Kidney capillary endothelial cell (primary cell): ENCODE results near the gene UQCRH.

ENCODE experiments used
- DNase-seq: peaks from one replicate; pipeline ENCODE4 v3.0.0-alpha.2; 2018; ENCODE audit warnings: low spot score

The UQCRH gene

DNA sequence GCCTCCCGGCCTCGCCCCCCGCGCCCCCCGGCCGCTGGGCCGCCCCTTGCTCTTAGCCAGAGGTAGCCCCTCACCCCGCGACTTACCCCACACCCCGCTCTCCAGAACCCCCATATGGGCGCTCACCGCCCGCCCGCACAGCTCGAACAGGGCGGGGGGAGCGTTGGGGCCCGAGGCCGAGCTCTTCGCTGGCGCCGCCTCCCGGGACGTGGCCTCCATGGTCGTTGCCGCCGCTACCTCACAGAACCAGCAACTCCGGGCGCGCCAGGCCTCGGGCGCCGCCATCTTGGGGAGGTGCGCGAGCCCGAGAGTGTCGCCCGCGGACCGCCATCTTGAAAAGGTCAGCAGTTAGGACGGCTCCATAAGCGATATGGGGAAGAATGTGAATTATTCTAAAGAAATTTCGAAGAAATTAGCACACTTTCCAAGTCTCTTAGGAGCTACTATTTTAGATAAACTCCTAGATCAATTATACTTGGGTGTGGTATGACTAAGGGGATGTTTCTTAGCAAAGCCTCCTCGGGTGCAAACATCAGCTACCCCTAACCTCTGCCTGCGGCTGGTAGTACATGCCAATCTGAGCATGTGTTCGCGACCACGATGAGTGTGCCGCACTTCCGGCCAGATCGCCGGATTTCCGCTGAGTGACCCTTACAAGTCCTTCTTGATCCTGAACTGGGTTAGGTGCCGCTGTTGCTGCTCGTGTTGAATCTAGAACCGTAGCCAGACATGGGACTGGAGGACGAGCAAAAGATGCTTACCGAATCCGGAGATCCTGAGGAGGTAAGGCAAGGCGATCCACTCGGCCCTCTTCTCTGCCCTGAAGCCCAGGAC is at the start of gene UQCRH, which contains the start of gene LRRC41:
Gene UQCRH (plus strand): TSS at position 661 of the 834 bp plus-strand sequence. CDS start 69 bp downstream, at position 730.
Gene LRRC41 (minus strand): TSS at position 579 of the 834 bp plus-strand sequence. CDS start 294 bp downstream, at position 285.
- peak; percentile 99 for DNase-seq

GRCh38 chr1:46254668-46255067 is 48.8 kb upstream of the UQCRH start:
- no peak for DNase-seq

GRCh38 chr1:46256523-46256922 is 47.0 kb upstream of the UQCRH start:
- no peak for DNase-seq

DNA sequence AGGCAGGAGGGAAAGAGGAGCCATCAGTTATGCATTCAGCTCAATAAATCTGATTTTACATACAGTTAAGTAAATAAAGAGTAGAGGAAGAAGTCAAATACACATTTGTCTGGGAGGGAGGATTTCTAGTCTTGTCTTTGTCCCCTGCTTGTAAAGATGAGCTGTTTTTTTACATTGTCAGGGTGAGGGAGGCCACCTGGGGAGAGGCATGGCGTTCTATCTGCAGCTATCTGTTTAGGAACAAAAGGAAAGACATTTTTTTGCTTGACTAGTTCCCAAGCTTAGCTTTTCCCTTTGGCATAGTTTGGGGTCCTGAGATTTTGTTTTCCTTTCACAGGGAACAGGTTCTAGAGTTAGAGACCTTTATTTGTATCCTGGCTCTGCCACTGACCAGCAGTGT is 41.0 kb upstream of the UQCRH start:
- no peak for DNase-seq

DNA sequence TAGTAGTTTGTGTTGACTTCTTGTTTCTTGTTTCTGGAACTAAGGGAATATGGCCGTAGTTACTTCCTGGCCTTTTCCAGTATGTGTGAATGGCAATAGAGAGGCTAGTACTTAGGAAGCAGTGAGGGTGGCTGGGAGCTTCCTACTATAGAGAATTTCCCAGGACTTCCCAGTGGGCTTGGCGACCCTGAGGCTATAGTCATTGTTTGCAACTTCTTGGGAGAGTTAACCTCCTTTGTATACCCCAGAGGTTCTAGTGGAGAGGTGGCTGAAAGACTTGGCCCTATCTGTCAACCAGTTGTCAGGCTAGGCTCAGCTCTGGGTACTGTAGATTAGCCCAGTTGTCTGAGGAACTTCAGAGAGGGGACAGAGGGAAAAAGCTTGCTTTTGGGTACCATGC is 40.4 kb upstream of the UQCRH start:
- DNase-seq, result no peak

DNA sequence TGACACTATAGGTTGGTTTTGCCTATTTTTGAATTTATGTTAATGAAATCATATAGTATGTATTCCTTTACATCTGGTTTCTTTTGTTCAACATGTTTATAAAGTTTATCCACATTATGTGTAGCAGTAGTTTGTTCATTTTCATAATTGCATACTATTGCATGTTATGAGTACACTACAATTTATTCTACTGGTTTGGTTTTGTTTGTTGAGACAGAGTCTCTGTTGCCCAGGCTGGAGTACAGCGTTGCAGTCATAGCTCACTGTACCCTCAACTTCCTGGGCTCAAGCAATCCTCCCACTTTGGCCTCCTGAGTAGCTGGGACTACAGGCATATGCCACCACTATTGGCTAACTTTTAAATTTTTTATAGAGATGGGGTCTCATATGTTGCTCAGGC is 34.9 kb upstream of the UQCRH start:
- DNase-seq, result no peak

DNA sequence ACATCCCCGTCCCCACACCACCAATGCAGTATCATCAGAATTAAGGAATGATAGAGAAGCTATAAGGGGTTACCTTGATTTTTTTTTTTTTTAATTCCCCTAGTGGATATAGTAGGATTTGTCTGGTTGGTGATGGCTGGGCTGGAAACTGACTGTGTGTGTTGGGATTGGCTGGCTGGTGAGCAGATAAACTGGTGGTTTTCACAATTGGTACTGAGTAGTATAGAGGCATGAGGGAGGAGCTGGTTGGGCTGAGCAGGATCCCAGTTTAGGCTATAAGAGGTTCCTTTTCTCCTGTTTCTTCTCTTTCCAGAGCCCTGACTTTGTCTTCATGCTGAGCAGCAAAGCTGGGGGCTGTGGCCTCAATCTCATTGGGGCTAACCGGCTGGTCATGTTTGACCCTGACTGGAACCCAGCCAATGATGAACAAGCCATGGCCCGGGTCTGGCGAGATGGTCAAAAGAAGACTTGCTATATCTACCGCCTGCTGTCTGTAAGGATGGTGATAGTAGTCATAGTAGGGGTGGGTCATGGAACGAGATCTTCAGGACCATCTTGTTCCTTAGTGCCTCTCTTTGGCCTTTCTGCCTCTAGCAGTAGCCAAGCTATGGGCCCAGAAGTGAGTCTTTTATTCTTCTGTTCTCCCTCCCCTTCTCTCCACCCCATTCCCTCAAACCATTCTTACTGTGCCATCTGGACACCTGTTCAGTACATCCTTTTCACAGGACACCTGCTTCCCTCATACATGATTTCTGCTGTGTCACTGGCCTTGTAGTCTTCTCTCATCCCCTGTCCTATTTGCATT is 29.1 kb upstream of the UQCRH start:
- no peak for DNase-seq

DNA sequence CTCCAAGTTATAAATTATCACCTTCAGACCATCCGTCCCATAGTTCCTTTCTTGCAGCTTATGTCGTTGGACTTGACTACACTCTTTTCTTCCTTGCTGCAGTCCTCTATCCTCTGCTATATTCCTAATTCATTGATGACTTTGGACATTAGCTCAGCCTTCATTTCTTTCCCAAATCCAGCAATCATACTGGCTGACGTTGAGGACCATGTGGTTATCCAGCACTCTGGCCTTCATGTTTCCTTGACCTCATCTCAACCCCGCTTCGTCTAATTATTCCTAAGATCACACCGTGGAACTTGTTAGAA is 28.5 kb upstream of the UQCRH start:
- DNase-seq, result no peak

DNA sequence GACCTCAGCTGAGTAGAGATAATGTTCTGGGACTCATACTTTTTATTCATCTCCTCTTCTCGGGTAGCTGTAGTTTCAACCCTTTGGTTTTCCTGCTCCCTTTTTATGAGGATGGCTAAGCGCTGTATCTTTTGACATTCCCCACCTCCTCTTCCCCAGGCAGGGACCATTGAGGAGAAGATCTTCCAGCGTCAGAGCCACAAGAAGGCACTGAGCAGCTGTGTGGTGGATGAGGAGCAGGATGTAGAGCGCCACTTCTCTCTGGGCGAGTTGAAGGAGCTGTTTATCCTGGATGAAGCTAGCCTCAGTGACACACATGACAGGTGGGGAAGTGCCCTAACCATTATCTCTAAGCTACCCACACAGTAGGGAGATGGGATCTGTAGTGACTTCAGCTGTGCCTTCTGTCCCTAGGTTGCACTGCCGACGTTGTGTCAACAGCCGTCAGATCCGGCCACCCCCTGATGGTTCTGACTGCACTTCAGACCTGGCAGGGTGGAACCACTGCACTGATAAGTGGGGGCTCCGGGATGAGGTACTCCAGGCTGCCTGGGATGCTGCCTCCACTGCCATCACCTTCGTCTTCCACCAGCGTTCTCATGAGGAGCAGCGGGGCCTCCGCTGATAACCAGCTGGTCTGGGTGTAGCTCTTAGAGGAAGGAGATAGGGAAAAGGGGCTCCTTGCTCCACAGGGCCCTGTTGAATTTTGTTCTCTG is 25.7 kb upstream of the UQCRH start:
- no peak for DNase-seq

DNA sequence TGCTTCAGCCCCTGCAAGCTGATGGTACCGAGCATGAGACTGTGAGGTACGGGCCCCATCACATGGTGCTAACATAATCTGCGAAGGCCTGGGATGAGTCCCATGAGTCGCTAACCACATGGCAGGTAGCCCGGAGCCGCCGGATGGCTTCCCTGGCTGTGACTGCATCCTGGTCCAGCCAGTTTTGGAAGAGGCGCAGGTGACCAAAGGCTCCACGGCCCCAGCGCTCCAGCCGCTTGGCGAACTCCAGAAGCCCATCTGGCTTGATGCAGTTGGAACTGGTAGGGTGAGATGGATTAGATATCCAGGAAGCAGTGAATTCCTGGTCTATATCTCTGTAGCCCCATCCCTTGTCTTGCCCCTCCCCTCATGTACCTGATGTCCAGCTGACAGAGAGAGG is 24.7 kb upstream of the UQCRH start:
- DNase-seq, result no peak

DNA sequence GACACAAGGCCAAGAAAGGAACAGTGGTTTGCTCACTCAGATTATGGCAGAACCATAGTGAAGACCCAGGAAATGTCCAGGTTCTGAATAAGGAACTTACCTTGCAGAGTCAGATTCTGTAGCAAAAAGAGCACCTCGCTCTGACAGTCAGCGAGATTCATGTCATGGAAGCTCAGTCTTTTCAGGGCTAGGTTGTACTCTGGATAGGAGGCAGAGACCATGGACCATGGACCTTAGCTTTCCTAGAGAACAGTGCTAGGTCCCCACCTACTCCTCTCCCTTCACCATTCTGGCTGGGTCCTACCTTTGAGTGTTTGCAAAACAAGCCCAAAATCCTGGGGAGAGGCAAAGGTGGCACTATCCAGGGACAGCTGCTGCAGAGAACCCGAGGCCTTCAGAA is 23.4 kb upstream of the UQCRH start:
- DNase-seq, result no peak

DNA sequence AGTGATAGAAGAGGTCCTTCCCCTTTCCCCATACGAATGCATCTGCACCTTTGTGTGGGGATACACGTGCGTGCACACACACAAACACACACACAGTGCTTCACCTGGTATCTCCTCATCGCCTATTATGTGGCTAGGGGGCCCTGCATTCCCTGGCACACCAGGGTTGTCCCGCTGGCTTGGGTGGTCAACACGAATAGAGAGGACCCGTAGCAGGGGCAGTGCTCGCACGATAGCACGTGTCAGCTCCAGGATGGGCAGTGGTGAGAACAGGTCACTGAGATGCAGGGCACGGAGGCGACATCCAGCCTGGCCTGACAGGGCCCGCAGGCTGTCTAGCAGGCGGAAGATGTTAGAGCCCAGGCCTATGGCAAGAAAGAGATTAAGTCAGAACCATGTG is 22.5 kb upstream of the UQCRH start:
- no peak for DNase-seq

- DNase-seq, result no peak
These were observed 19.4 kb upstream of the UQCRH start for GRCh38 chr1:46284058-46284457.

GRCh38 chr1:46284597-46285564 is 18.6 kb upstream of the UQCRH start:
- no peak for DNase-seq

DNA sequence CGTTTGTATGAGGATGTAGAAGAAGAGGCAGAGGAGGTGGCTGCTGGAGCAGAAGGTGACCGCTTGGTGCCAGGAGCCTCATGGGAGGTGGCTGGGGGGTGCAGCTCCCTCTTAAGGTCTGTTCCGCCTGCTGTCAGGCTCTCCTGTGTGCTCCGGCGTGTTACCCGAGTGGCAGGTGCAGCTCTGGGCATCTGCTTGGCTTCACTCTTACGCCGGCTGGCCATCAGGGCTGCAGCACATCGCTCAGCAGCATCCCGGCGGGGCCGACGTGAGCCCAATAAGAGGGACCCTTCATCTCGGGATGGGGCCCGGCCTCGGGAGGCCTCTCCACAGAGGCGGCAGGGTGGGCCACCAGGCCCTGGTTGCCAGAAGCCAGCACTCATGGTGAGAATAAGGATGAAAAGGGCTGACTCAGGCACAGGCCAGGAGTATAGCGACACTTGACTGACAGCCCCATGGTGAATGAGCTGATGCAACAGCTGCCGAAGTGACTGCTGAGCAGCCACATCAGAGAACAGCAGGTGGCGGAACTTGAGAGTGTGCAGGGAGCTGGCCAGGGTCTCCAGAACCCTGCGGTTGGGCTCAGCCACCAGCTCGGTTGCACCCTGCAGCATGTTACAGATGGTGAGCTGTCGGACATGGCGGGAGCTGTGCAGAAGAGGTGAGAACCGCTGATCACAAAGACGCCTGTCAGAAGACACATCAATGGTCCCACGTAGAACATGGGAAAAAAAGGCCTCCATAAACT is 17.6 kb upstream of the UQCRH start:
- DNase-seq, result no peak

DNA sequence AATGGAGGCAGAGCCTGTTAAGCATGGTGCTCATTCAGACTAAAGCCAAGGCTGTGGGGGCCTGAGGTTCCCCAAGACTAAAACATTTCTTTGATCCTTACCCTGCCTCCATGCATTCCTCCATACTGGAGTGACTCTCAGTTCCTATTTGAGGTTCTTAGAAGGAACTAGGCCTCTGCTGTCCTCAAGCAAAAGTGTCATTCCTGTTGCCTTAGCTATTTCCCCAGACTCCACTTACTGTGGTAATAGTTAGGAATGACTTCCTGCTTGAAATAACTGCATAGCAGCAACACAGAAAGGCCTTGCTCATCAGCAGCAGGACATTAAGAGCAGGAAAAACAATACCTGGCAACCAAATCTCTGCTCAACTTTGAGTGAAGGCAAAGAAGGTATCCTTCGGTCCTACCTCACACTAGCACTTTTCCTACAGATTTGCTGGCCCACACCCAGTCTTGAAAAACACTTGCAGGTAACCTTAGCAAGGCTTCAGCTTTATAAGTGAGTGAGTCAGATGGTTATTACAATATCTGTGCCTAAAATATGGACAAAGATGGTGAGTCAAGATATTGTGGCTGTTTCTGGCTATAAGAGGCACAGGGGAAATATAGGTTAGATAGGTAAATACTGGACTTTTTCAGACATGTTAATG is 14.9 kb upstream of the UQCRH start:
- DNase-seq, result peak; percentile 65

GRCh38 chr1:46289134-46289494 is 14.4 kb upstream of the UQCRH start:
- DNase-seq, result no peak

GRCh38 chr1:46289976-46290375 is 13.5 kb upstream of the UQCRH start:
- DNase-seq, result no peak

- no peak for DNase-seq
These were observed 8.2 kb upstream of the UQCRH start for GRCh38 chr1:46295306-46295705.

- DNase-seq, result no peak
These were observed 5.1 kb upstream of the UQCRH start for GRCh38 chr1:46298387-46298786.
